GM12872 (cell line): ENCODE measurements around the gene OGFOD3.
A peak's percentile ranks its signal among the peaks of the same experiment; 100 is the strongest.

ENCODE experiments used
- CTCF ChIP-seq: IDR thresholded peaks from 3 replicates; pipeline ENCODE4 v1.5.1; 2011; ENCODE audit warnings: low read depth, mild to moderate bottlenecking, low read length, moderate library complexity; ENCODE audit not compliant: insufficient read depth

OGFOD3 gene

GRCh38 chr17:82351713-82352488 lies 66.5 kb downstream of the OGFOD3 start:
- TF ChIP-seq CTCF = peak; percentile 96

GRCh38 chr17:82351254-82351712 lies 67.1 kb downstream of the OGFOD3 start:
- TF ChIP-seq CTCF = no peak

- peak; percentile 57; the same call in 2 of the 3 replicates for TF ChIP-seq CTCF
Observed at GRCh38 chr17:82350182-82351030, 68.0 kb downstream of the OGFOD3 start.

- TF ChIP-seq CTCF = no peak
Observed at GRCh38 chr17:82349287-82349701, 69.1 kb downstream of the OGFOD3 start.

- no peak for TF ChIP-seq CTCF
Observed at GRCh38 chr17:82348866-82349265, 69.5 kb downstream of the OGFOD3 start.

GRCh38 chr17:82348434-82348833 lies 70.0 kb downstream of the OGFOD3 start:
- TF ChIP-seq CTCF = no peak
